Hematopoietic multipotent progenitor cell treated with erythropoietin and hydrocortisone succinate and interleukin-3 and kit ligand, for 8 days (in vitro differentiated cells): Measurements from ENCODE around the gene MYADM.
"Not testable (repeated sequence)": the region's sequence is repeated elsewhere in the genome, so short reads cannot be mapped to it uniquely, and the experiment has no call there.

ENCODE experiments used
- DNase-seq: peaks from one replicate; pipeline ENCODE4 v3.0.0-alpha.2; 2015

The MYADM gene

DNA sequence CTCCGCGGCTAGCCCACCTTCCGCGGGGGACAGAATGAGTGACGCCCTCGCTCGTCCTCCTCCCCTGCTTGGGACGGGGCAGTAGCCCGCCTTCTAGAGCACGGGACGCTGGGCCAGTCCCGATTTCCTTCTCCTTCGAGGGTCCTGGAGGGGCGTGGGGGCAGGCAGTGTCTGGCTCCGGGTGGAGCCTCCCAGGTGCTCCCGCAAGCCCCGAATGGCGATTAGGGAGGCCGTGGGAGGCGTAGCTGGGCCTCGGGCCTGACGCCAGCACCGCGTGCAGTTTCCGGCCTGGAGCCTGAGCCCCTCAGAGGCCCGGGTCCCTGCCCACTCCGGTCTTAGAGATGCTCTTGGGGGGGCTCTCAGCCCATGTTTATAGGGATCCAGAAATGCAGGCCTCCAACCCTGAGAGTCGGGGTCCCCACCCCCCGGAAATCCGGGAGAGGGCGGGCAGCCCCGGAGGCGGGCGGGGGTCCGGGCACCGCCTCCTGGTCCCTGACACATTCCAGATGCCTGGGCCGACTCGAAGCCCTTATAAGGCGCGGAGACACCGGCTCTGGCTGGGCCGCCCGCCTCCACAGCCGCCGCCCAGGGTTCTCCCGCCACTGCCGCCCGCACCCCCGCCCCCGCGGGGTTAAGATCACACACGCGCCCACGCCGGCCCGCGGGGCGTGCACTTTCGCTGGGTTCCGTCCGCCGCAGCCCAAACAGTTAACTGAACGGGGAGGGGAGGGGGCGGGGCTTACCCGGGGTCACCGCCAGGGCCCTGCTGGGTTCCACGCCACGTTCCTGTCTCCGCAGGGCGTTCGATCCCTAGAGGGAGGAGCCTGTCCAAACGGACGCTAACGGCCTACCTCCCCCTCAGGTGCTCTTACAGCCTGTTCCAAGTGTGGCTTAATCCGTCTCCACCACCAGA is 1.5 kb downstream of the MYADM start:
- peak; percentile 82 for DNase-seq

- not testable (repeated sequence) for DNase-seq
Observed at GRCh38 chr19:53869805-53870484, 2.3 kb downstream of the MYADM start.

DNA sequence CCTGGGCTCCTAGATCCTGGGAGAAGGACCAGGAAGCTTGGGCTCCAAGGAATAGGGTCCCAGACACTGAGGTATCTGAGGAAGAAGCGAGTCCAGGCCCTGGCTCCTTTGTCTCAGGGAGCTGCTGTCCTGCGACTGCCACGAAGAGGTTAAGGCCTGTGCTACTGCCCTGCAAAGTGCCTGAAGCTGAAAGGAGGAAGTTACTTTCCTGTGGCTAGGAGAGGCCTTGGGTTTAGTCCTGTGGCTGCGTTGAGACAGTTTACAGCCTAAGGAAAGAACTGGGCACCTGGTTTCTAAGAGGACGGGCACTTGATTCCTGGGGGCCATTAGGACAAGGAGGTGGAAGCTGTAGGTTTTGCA is 2.8 kb downstream of the MYADM start:
- DNase-seq = peak; percentile 69

DNA sequence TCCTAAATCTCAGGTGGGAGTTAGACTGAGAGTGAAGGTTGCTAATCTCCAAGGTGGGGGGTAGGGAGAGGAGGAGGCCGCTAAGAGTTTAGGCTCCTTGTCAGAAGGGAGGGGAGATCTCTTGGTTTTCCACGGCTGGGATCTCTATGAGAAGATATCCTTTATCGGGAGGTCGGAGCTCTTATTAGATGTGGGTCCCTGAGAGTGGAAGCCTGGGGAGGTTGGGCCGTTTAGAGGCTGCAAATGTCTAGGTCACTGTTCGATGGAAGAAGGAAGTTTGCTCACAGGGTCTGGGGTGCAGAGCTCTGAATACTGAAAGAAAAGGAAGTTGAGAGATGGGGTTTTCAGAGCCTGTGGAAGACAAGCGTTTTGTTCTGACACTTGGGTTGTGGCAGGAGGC is 3.8 kb downstream of the MYADM start:
- DNase-seq = no peak

DNA sequence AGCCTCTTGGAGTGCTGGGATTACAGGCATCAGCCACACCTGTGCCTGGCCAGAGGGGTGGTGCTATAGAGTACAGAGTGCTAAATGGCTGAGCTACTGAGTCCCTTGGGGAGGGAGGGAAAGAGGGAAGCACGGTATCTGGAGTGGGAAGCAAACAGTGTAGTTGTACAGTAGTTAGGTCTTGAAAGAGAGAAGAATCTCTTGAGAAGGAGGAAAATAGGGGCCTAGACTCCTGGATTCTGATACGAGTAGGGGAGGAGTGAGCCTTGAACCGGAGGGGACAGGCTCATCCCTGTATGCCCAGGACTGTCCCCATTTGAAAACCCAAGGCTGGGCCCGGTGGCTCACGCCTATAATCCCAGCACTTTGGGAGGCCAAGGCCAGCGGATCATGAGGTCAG is 5.1 kb downstream of the MYADM start:
- no peak for DNase-seq

- DNase-seq = no peak
Observed at GRCh38 chr19:53873773-53874605, 6.3 kb downstream of the MYADM start.

GRCh38 chr19:53874606-53874990 is 6.9 kb downstream of the MYADM start:
- no peak for DNase-seq

DNA sequence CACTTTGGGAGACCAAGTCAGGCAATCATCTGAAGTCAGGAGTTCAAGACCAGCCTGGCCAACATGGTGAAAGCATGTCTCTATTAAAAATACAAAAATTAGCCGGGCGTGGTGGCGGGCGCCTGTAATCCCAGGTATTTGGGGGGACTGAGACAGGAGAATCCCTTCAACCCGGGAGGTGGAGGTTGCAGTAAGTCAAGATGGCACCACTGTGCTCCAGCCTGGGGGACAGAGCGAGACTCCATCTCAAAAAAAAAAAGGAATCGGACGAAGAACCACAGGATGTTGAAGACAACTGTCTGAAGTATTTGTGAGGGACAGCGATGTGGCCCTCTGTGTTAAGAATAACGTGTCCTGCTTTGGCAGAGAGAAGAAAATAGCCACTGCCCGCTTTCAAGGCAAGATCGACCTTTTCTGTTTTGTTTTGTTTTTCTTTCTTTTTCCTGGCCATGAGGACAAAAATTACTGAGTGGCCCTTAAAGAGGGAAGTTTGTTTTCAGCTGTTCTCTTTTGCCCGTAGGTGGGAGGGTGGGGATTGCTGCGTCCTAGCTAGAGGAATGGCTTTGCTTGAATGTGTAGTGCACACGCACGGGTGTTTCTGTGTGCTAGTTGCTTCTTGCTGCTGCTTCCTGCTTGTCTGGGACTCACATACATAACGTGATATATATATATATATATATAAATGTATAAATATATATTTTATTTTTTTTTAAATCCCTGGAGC is 8.1 kb downstream of the MYADM start:
- no peak for DNase-seq

- DNase-seq = no peak
Observed at GRCh38 chr19:53876651-53877224, 9.1 kb downstream of the MYADM start.

GRCh38 chr19:53877361-53877766 is 9.7 kb downstream of the MYADM start:
- no peak for DNase-seq

- DNase-seq = no peak
Observed at GRCh38 chr19:53878776-53879139, 11.1 kb downstream of the MYADM start.

DNA sequence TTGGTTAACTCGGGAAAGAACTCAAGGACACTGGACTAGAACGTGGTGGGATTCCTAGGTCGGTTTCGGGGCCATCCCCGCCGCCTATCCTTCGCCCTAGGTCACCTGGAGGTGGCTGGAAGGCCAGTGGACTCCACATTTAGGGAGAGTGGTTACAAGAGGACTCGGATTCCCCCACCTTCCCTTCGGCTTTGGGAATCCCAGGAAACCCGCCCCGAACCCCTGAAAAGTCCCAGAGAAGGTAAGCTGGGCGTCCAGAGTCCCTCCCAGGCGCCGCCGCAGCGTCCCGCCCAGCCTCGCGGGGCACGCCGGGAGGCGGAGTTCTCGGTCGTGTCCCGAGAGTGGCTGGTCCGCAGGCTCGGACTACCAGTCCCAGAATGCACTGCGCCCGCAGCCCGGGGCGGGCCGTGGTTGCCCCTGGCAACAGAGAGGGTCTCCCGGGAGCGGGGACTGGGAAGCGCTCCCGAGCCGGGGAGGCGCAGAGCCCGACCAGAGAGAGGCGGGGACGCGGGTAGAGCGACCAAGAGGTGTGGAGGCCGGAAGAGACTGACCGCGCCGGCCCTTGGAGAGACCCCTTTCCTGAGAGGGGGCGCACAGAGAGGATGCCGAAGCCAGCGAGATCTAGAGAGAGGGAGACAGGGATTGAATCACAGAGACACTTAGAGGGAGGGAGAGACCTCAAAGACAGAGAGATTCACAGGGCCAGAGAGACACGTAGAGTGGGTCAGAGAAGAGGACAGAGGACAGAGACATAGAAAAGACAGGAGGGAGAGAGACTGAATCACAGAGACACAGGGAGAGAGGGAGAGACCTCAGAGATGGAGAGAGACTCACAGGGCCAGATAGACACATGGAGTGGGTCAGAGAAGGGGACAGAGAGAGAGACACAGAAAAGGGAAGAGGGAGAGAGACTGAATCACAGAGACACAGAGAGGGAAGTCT is 11.7 kb downstream of the MYADM start:
- peak; percentile 65 for DNase-seq

- no peak for DNase-seq
Observed at GRCh38 chr19:53880711-53881481, 13.2 kb downstream of the MYADM start.

DNA sequence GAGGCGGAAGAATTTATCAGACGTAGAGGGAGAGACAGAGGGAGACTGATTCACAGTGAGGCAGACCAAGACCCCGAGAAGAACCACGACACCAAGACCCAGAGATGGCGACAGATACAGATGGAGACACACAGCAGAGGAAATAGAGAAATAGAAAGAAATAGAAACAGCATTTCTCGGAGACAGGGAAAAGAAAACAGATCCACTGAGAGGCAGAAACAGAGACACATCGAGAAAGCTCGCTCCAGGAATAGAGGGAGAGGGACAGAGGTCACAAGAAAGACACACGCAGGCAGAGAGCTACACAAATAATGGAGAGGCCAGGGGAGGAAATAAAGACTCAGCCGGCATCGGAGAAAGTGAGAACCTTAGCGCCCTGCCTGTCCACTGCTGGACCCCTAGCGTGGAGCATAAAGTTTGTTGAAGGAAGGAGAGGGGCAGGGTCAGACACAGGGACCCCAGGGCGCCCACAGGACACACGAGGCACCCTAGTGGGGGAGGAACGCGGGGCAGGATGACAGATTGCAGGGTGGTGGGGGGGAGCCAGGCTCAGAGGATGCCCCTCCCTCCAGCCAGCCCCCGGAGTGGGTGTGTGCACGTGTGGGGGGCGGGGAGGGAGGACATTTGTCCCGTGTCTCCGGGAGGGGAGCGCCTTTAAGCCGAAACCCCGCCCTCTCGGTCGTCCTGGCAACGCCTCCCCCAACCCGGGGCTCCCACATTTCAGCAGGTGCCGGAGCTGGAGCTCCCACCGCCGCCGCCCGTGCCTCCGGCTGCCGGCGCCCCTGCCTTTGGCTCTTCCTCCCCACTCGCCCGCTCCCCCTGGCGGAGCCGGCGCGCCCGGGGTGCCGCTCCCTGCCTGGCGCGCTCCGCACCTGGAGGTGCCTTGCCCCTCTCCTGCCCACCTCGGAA is 14.1 kb downstream of the MYADM start, which contains the start of gene PRKCG:
TSS of gene PRKCG (plus strand) at position 716 of the 909 bp plus-strand sequence. CDS start 298 bp downstream, outside the sequence.
- DNase-seq = no peak

DNA sequence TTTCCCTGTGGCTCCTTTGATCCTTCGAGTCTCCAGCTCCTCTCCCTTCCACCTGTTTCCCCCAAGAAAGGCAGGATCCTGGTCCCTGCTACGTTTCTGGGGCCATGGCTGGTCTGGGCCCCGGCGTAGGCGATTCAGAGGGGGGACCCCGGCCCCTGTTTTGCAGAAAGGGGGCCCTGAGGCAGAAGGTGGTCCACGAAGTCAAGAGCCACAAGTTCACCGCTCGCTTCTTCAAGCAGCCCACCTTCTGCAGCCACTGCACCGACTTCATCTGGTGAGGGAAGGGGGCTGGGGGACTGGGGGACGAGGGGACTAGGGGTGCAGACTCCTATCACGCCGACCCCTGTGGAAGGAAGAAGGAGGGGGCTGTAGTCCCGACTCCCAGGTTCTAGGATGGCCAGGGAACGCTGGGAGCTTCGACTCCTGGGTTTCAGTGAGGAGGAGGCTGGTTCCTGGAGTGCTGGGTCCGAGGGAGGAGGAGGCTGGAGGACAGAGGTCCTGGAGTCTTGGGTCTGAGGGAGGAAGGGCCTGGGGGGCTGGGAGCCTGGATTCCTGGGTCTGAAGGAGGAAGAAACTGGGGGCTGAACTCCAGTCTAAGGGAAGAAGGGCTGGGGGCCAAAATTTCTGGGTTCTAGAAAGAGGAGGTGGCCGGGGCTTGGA is 14.8 kb downstream of the MYADM start:
- no peak for DNase-seq

- DNase-seq = no peak
Observed at GRCh38 chr19:53883231-53883661, 15.6 kb downstream of the MYADM start.

- no peak for DNase-seq
Observed at GRCh38 chr19:53883741-53884140, 16.1 kb downstream of the MYADM start.

DNA sequence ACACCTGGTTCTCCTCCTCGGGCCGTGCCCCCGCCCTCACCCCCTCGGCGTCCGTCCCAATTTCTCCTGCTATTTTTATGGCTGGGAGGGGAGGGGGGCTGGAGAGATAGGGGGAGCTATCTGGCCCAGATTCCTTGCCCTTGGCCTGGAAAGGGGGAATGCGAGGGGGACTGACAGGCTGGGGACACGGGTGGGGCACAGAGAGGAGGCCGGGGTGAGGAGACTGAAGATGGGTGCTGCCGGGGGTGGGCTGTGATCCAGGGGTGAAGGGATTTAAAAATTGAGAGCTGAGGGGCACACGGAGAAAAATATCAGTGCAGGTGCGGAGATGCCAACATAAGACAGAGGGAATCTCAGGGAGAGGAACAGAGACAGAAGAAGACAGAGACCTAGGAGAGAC is 16.6 kb downstream of the MYADM start:
- no peak for DNase-seq

GRCh38 chr19:53885036-53885435 is 17.4 kb downstream of the MYADM start:
- DNase-seq = no peak
